Keratinocyte (primary cell): ENCODE measurements around the gene DGKZ. TPM values are rescaled to one million over a fixed set of nuclear protein-coding genes. Genes with fewer than 3 reads are reported as not detected.

ENCODE experiments used
- DNase-seq: peaks from one replicate; pipeline ENCODE4 v3.0.0-alpha.2; 2011; ENCODE audit warnings: low read depth, missing footprints, low spot score
- FAIRE-seq: peaks from 2 replicates; lab custom pipeline; 2011; peaks lifted over from hg19 to GRCh38; lab: Jason Lieb, UNC
- H2AFZ ChIP-seq: 2 replicates; pipeline ENCODE4 v1.6.0; 2012; ENCODE audit warnings: low read length, control low read depth, inconsistent platforms; ENCODE audit not compliant: control insufficient read depth
- H3K27ac ChIP-seq: 2 replicates; pipeline ENCODE4 v1.5.1; 2011; ENCODE audit warnings: low read length; ENCODE audit not compliant: control insufficient read depth, insufficient read depth
- H3K27me3 ChIP-seq: 3 replicates; pipeline ENCODE4 v1.6.0; 2011; ENCODE audit warnings: low read length; ENCODE audit not compliant: control insufficient read depth, insufficient read depth; ENCODE audit errors: extremely low read depth
- H3K36me3 ChIP-seq, 2 experiments: 2 replicates in 1 of 2; 3 replicates in 1 of 2; pipeline ENCODE4 v1.5.1; 2011; ENCODE audit warnings: low read length in 2 of 2, mild to moderate bottlenecking in 1 of 2; ENCODE audit not compliant: control insufficient read depth in 2 of 2, insufficient read depth in 2 of 2; ENCODE audit errors: extremely low read depth in 1 of 2
- H3K4me1 ChIP-seq: 3 replicates; pipeline ENCODE4 v1.5.1; 2011; ENCODE audit warnings: low read length; ENCODE audit not compliant: control insufficient read depth, insufficient read depth; ENCODE audit errors: extremely low read depth
- H3K4me2 ChIP-seq: 3 replicates; pipeline ENCODE4 v1.6.0; 2011; ENCODE audit warnings: low read depth, low read length; ENCODE audit not compliant: control insufficient read depth, insufficient read depth; ENCODE audit errors: extremely low read depth
- H3K4me3 ChIP-seq, 3 experiments: fragments of 200-600 bp in 1 of 3; sonication (generic) in 1 of 3; 2 replicates in 2 of 3; 3 replicates in 1 of 3; pipeline ENCODE4 v1.5.1; 2011 to 2016; ENCODE audit warnings: low read length in 3 of 3, mild to moderate bottlenecking in 3 of 3, control low read depth in 2 of 3, inconsistent platforms in 1 of 3, low read depth in 1 of 3, mixed read lengths in 1 of 3, mixed run types in 1 of 3, moderate library complexity in 1 of 3; ENCODE audit not compliant: control insufficient read depth in 2 of 3, insufficient read depth in 2 of 3; ENCODE audit errors: extremely low read depth in 1 of 3
- H3K79me2 ChIP-seq: 2 replicates; pipeline ENCODE4 v1.6.0; 2012; ENCODE audit warnings: low read length; ENCODE audit not compliant: control insufficient read depth, insufficient read depth
- H3K9ac ChIP-seq: 3 replicates; pipeline ENCODE4 v1.6.0; 2011; ENCODE audit warnings: low read length; ENCODE audit not compliant: control insufficient read depth, insufficient read depth; ENCODE audit errors: extremely low read depth
- H3K9me1 ChIP-seq: 3 replicates; pipeline ENCODE4 v1.6.0; 2011; ENCODE audit warnings: low read length; ENCODE audit not compliant: control insufficient read depth, insufficient read depth; ENCODE audit errors: extremely low read depth
- H3K9me3 ChIP-seq: 2 replicates; pipeline ENCODE4 v1.5.1; 2012; ENCODE audit warnings: low read depth, low read length; ENCODE audit not compliant: control insufficient read depth
- H4K20me1 ChIP-seq: 3 replicates; pipeline ENCODE4 v1.6.0; 2011; ENCODE audit warnings: low read length; ENCODE audit not compliant: control insufficient read depth, insufficient read depth; ENCODE audit errors: extremely low read depth
- CTCF ChIP-seq, 3 experiments: IDR thresholded peaks in 1 of 3; conservative IDR thresholded peaks in 1 of 3; optimal IDR thresholded peaks in 1 of 3; 2 replicates in 2 of 3; 3 replicates in 1 of 3; pipeline versions ENCODE3 to v1.5.1; 2011; ENCODE audit warnings: low read length in 3 of 3, mild to moderate bottlenecking in 3 of 3, moderate library complexity in 2 of 3, control low read depth in 1 of 3, inconsistent platforms in 1 of 3; ENCODE audit not compliant: insufficient read depth in 2 of 3; ENCODE audit errors: extremely low read depth in 1 of 3
- EZH2 ChIP-seq: IDR thresholded peaks from one replicate; pipeline ENCODE4 v1.6.1; 2012; ENCODE audit warnings: inconsistent platforms, mild to moderate bottlenecking, low read length, moderate library complexity
- dilution Hi-C: fragments of 300-500 bp; cut with MboI; formaldehyde crosslinking; loops from one replicate; pipeline ENCODE4 v1.7.0; 2020; ENCODE audit warnings: low sequenced_read_pairs; ENCODE audit not compliant: extremely low pct_ligation_motif_present
- polyA minus RNA-seq, 3 experiments: library from RNA; depleted of rRNA, polyadenylated mRNA; stranded (reverse); fragments of >200 nt; gene quantifications; 1 replicate in 1 of 3; 2 replicates in 1 of 3; 3 replicates in 1 of 3; pipeline ENCODE4 v1.2.3, GENCODE V29; 2011
- polyA plus RNA-seq, 5 experiments: library from polyadenylated mRNA; depleted of rRNA in 3 of 5; stranded (reverse) in 3 of 5; stranded (forward) in 1 of 5; unstranded in 1 of 5; fragments of >200 nt; gene quantifications; 1 replicate in 1 of 5; 2 replicates in 3 of 5; 3 replicates in 1 of 5; pipeline versions ENCODE4 v1.2.1 to v1.2.3, GENCODE V29; 2011 to 2012; ENCODE audit warnings: missing spikeins in 2 of 5, low read depth in 1 of 5, low replicate concordance in 1 of 5

DGKZ gene
- polyA plus RNA-seq (23.3 to 43.9 TPM (median 39.1 TPM) in 3 replicates), polyA minus RNA-seq (40.2 to 144 TPM (median 43.0 TPM) in 3 replicates)
- polyA plus RNA-seq (2011; ENCODE audit: low read depth) = 31.5 TPM
- polyA plus RNA-seq (2011; cell fraction: cytosol; rRNA removed) = 22.4 and 46.3 TPM in 2 replicates
- 69.8 and 91.7 TPM in 2 replicates for polyA plus RNA-seq (2011; cell fraction: nucleus; rRNA removed)
- polyA plus RNA-seq (2012; ENCODE audit: low replicate concordance) = 25.8 and 54.2 TPM in 2 replicates
- 107 TPM for polyA minus RNA-seq (2011; cell fraction: cytosol; rRNA and poly(A)+ RNA removed)
- 46.5 and 51.3 TPM in 2 replicates for polyA minus RNA-seq (2011; cell fraction: nucleus; rRNA and poly(A)+ RNA removed)

GRCh38 chr11:46346886-46347636 is at the start of gene DGKZ:
TSS of gene DGKZ (plus strand) at chr11:46347463. CDS start at chr11:46347660, 197 bp downstream.
- Histone ChIP-seq H3K4me2 (peak within 1 kb of the TSS; percentile 97), H3K79me2 (peaks cover 60% of the 10 kb centered on the region), H2AFZ (peak within 1 kb of the TSS; percentile 64), H3K4me1 (peaks cover 72% of the 10 kb centered on the region), H3K27ac (peak within 1 kb of the TSS; percentile 49), H3K9me3 (no peaks in the 10 kb centered on the region), H3K4me3 (peak within 1 kb of the TSS; percentile 79 to 88 (median 86)), H3K9ac (peak within 1 kb of the TSS; percentile 84), H3K9me1 (peaks cover 5% of the 10 kb centered on the region), H3K36me3 (peaks cover 2 to 8% of the 10 kb centered on the region in 2 experiments), H3K27me3 (no peaks in the 10 kb centered on the region), H4K20me1 (peaks cover 3% of the 10 kb centered on the region)
- FAIRE-seq = no peak
- TF ChIP-seq CTCF (optimal IDR thresholded peaks at IDR 0.05 in 1 of 3, IDR thresholded peaks at IDR 0.05 in 1 of 3, conservative IDR thresholded peaks at IDR 0.05 in 1 of 3; ENCODE audit: extremely low read depth in 1 of 3, insufficient read depth in 2 of 3, low read length in 3 of 3) = peak in 2 of 3 experiments; percentile 58 to 92
- no peak for TF ChIP-seq EZH2
- no peak for DNase-seq
- dilution Hi-C loops = no loop called here

- dilution Hi-C loops = no loop called here
- FAIRE-seq = no peak
- no peak overlapping the region for H3K27ac ChIP-seq
Observed at GRCh38 chr11:46298699-46299433, 48.4 kb upstream of the DGKZ start.

More at GRCh38 chr11:46298699-46299433, 48.4 kb upstream of the DGKZ start:
- H3K79me2 ChIP-seq = no peaks in the 10 kb centered on the region
- H2AFZ ChIP-seq = no peak overlapping the region
- H3K4me2 ChIP-seq = no peak overlapping the region
- no peak for DNase-seq
- no peaks in the 10 kb centered on the region for H3K9me3 ChIP-seq
- H3K9ac ChIP-seq = no peak overlapping the region
- no peaks in the 10 kb centered on the region for H3K36me3 ChIP-seq
- no peaks in the 10 kb centered on the region for H4K20me1 ChIP-seq
- TF ChIP-seq CTCF (optimal IDR thresholded peaks at IDR 0.05 in 1 of 3, IDR thresholded peaks at IDR 0.05 in 1 of 3, conservative IDR thresholded peaks at IDR 0.05 in 1 of 3; ENCODE audit: extremely low read depth in 1 of 3, insufficient read depth in 2 of 3, low read length in 3 of 3) (no peak), EZH2 (no peak)
- H3K9me1 ChIP-seq = no peaks in the 10 kb centered on the region
- H3K27me3 ChIP-seq = no peaks in the 10 kb centered on the region
- no peak overlapping the region for H3K4me3 ChIP-seq
- H3K4me1 ChIP-seq = peaks cover 19% of the 10 kb centered on the region
